ENCODE data around the gene HNRNPUL2. TPM values are rescaled to one million over a fixed set of nuclear protein-coding genes. Genes with fewer than 3 reads are reported as not detected.
"Not testable (repeated sequence)": the region's sequence is repeated elsewhere in the genome, so short reads cannot be mapped to it uniquely, and the experiment has no call there.

The HNRNPUL2 gene
- total RNA-seq, 2 donors from 2014 or later, result 54.0 to 60.1 TPM

GRCh38 chr11:62715150-62716130 is 11.8 kb downstream of the HNRNPUL2 start:
- no peaks in the 10 kb centered on the region for H3K9me3 Mint-ChIP-seq
- no peak for ATAC-seq (replicated peaks)
- peaks cover 50% of the 10 kb centered on the region for H3K4me1 Mint-ChIP-seq
- no peak overlapping the region for H3K4me3 Mint-ChIP-seq
- H3K27ac Mint-ChIP-seq, result peak overlapping the region; percentile 72
- peaks cover 100% of the 10 kb centered on the region for H3K36me3 Mint-ChIP-seq (ENCODE audit: low read depth)
- H3K27me3 Mint-ChIP-seq, result no peaks in the 10 kb centered on the region

- H3K4me3 Mint-ChIP-seq, result peak overlapping the region; percentile 59
- H3K9me3 Mint-ChIP-seq, result no peaks in the 10 kb centered on the region
- peak overlapping the region; percentile 72 for H3K27ac Mint-ChIP-seq
- H3K36me3 Mint-ChIP-seq (ENCODE audit: low read depth), result peaks cover 97% of the 10 kb centered on the region
- ATAC-seq (replicated peaks), result no peak
- peaks cover 46% of the 10 kb centered on the region for H3K4me1 Mint-ChIP-seq
- H3K27me3 Mint-ChIP-seq, result no peaks in the 10 kb centered on the region
These were observed 13.9 kb downstream of the HNRNPUL2 start for GRCh38 chr11:62713343-62713742.

GRCh38 chr11:62712861-62713260 is 14.4 kb downstream of the HNRNPUL2 start:
- Mint-ChIP-seq H3K27me3 (no peaks in the 10 kb centered on the region), H3K4me3 (peak overlapping the region; percentile 59), H3K27ac (peak overlapping the region; percentile 72), H3K36me3 (ENCODE audit: low read depth) (peaks cover 95% of the 10 kb centered on the region), H3K9me3 (no peaks in the 10 kb centered on the region), H3K4me1 (peaks cover 42% of the 10 kb centered on the region)
- no peak for ATAC-seq (replicated peaks)

DNA sequence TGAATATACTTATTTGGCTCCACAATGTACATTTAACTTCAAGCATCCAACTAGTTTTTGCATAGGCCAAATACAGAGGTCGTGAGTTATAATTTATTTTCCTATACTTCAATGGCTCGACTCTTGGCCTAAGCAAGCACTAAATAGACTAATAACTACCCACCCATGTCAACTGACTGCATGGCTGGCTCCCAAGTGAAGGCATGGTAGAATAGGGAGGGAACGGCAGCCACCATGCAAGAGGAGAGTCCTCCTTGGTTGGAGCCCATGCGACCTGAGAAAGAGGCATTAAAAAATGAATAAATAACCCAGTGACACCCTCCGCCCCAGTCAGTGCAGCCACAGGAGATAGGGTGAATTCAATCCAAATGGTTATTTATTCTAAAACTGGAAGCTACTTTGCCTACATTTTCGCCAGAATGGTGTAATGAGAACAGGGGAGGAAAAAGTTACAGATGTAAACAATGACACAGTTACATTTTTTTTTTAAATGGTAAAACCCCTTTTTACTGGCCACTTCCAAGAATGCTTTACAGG is 14.9 kb downstream of the HNRNPUL2 start:
- ATAC-seq (replicated peaks), result no peak
- Mint-ChIP-seq H3K9me3 (no peaks in the 10 kb centered on the region), H3K27ac (peak overlapping the region; percentile 72), H3K4me3 (peak overlapping the region; percentile 59), H3K27me3 (no peaks in the 10 kb centered on the region), H3K4me1 (peaks cover 40% of the 10 kb centered on the region), H3K36me3 (ENCODE audit: low read depth) (peaks cover 92% of the 10 kb centered on the region)

DNA sequence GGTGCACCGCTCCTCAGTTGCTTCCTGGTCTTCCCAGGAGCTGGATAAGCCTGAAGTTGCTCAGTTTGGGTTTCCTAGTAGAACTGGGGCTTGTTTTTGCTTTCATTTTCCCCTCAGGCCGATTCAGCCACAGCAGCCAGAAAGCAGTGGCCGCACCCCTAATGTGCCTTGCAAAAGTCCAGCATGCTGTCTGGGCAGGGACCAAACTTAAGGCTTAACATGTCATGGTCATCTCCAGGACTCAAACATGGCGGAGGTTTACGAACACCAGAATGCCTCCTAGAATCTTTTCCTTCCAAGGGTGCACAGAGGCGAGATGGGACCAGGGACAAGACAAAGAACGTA is 17.3 kb downstream of the HNRNPUL2 start:
- H3K4me3 Mint-ChIP-seq, result peak overlapping the region; percentile 97
- peaks cover 49% of the 10 kb centered on the region for H3K4me1 Mint-ChIP-seq
- no peaks in the 10 kb centered on the region for H3K9me3 Mint-ChIP-seq
- no peak for ATAC-seq (replicated peaks)
- H3K27me3 Mint-ChIP-seq, result no peaks in the 10 kb centered on the region
- peak overlapping the region; percentile 97 for H3K27ac Mint-ChIP-seq
- H3K36me3 Mint-ChIP-seq (ENCODE audit: low read depth), result peaks cover 69% of the 10 kb centered on the region

- Mint-ChIP-seq H3K4me3 (peak overlapping the region; percentile 97), H3K4me1 (peaks cover 44% of the 10 kb centered on the region), H3K9me3 (no peaks in the 10 kb centered on the region), H3K27ac (peak overlapping the region; percentile 97), H3K36me3 (ENCODE audit: low read depth) (peaks cover 63% of the 10 kb centered on the region), H3K27me3 (no peaks in the 10 kb centered on the region)
- ATAC-seq (replicated peaks), result peak; percentile 85
These were observed 17.8 kb downstream of the HNRNPUL2 start for GRCh38 chr11:62709247-62710000.

GRCh38 chr11:62708793-62709192 is 18.5 kb downstream of the HNRNPUL2 start:
- H3K4me3 Mint-ChIP-seq, result peak overlapping the region; percentile 97
- peaks cover 59% of the 10 kb centered on the region for H3K36me3 Mint-ChIP-seq (ENCODE audit: low read depth)
- H3K4me1 Mint-ChIP-seq, result peaks cover 38% of the 10 kb centered on the region
- no peaks in the 10 kb centered on the region for H3K9me3 Mint-ChIP-seq
- H3K27ac Mint-ChIP-seq, result peak overlapping the region; percentile 97
- H3K27me3 Mint-ChIP-seq, result no peaks in the 10 kb centered on the region
- ATAC-seq (replicated peaks), result peak; percentile 39

- Mint-ChIP-seq H3K4me3 (peak overlapping the region; percentile 97), H3K27ac (peak overlapping the region; percentile 97), H3K9me3 (no peaks in the 10 kb centered on the region), H3K4me1 (peaks cover 34% of the 10 kb centered on the region), H3K36me3 (ENCODE audit: low read depth) (peaks cover 57% of the 10 kb centered on the region), H3K27me3 (no peaks in the 10 kb centered on the region)
- ATAC-seq (replicated peaks), result no peak
These were observed 18.9 kb downstream of the HNRNPUL2 start for GRCh38 chr11:62708392-62708791.

GRCh38 chr11:62707277-62707861 is 19.9 kb downstream of the HNRNPUL2 start, which contains the start of the genes BSCL2 and GNG3:
Gene BSCL2 (minus strand): TSS chr11:62707424. CDS start chr11:62707195, 229 bp downstream.
Gene GNG3 (plus strand): TSS chr11:62707676. CDS start chr11:62708296, 620 bp downstream.
- peaks cover 51% of the 10 kb centered on the region for H3K36me3 Mint-ChIP-seq (ENCODE audit: low read depth)
- H3K4me1 Mint-ChIP-seq, result peaks cover 30% of the 10 kb centered on the region
- H3K9me3 Mint-ChIP-seq, result no peaks in the 10 kb centered on the region
- no peak for ATAC-seq (replicated peaks)
- no peaks in the 10 kb centered on the region for H3K27me3 Mint-ChIP-seq
- H3K4me3 Mint-ChIP-seq, result peak within 1 kb of the TSS; percentile 97
- H3K27ac Mint-ChIP-seq, result peak within 1 kb of the TSS; percentile 97

- H3K4me3 Mint-ChIP-seq, result peak overlapping the region; percentile 80
- H3K27me3 Mint-ChIP-seq, result no peaks in the 10 kb centered on the region
- no peaks in the 10 kb centered on the region for H3K9me3 Mint-ChIP-seq
- ATAC-seq (replicated peaks), result no peak
- H3K36me3 Mint-ChIP-seq (ENCODE audit: low read depth), result peaks cover 51% of the 10 kb centered on the region
- peaks cover 30% of the 10 kb centered on the region for H3K4me1 Mint-ChIP-seq
- H3K27ac Mint-ChIP-seq, result no peak overlapping the region
These were observed 20.4 kb downstream of the HNRNPUL2 start for GRCh38 chr11:62706850-62707247.

DNA sequence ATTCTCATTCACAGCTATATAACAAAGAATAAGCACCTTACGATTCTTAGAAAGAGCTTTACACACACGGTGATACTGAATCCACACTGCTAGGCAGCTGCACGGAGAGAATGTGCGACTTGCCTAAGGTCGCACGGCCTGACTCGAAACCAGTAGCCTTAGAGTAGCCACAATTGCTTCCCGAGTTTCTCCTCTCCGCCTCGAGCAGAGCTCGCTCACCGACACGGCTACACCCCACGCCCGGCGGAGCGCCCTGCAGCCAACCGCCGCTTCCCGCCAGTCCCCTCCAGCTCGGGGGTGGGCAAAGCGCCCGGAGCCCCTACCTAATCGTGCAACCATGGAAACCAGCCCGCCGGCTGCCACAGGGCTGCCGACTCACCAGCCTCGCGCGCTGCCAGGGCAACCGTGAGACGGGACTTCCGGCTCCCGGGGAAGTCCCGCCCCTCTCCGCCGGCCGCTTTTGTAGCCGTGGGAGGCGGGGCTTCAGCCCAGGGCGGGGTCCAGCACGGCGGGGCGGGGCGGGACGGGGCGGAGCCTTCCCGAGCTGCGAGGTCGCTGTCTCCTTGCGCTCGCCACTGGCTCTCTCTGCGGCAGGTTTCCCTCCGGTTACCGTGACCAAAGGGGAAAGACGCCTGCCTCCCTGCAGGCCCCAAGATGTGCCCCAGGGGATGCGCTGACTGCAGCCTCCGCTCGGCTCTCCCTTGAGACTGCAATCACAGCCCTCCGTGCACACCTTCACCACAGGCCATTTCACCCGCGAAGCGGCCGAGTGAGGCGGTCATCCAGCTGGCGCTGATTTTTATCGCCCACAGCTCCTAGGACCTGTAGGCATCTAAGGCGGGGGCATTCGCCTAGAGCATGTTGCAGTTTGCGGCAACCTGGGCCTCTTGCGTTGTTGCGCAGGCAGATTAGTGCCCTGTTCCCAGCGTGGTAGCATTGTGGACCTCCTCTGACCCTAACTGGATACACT is 21.1 kb downstream of the HNRNPUL2 start:
- H3K36me3 Mint-ChIP-seq (ENCODE audit: low read depth), result peaks cover 51% of the 10 kb centered on the region
- peaks cover 30% of the 10 kb centered on the region for H3K4me1 Mint-ChIP-seq
- H3K27me3 Mint-ChIP-seq, result no peaks in the 10 kb centered on the region
- peak overlapping the region; percentile 46 for H3K27ac Mint-ChIP-seq
- no peaks in the 10 kb centered on the region for H3K9me3 Mint-ChIP-seq
- H3K4me3 Mint-ChIP-seq, result peak overlapping the region; percentile 80
- peak; percentile 77 for ATAC-seq (replicated peaks)

DNA sequence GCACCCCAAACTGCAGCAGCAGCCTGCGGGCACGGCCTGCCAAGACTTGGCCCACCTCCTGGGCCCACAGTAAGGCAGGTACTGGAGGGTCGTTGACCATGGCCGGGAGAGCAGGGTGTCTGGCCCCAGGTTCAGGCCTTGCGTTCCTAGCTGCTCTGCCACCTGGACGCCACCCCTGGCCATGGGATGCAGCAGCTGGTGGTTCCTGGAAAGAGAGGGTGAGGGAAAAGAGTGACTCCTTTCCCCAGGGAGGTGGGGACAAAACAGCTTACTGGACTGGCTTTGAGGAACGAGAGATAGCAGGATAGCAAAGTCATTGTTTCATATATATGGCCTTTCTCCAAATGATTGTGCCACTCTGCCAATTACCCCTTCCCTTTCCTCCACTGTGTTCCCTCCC is 21.8 kb downstream of the HNRNPUL2 start:
- peak overlapping the region; percentile 46 for H3K27ac Mint-ChIP-seq

GRCh38 chr11:62703921-62704320 is 23.3 kb downstream of the HNRNPUL2 start:
- Mint-ChIP-seq H3K4me1 (peaks cover 26% of the 10 kb centered on the region), H3K36me3 (ENCODE audit: low read depth) (peaks cover 39% of the 10 kb centered on the region)
- H3K27me3 Mint-ChIP-seq; H3K9me3 Mint-ChIP-seq; ATAC-seq (replicated peaks); H3K4me3 Mint-ChIP-seq; H3K27ac Mint-ChIP-seq: not testable (repeated sequence)

More for the DNA sequence above, 21.8 kb downstream of the HNRNPUL2 start:
- no peaks in the 10 kb centered on the region for H3K27me3 Mint-ChIP-seq
- no peak for ATAC-seq (replicated peaks)
- peaks cover 30% of the 10 kb centered on the region for H3K4me1 Mint-ChIP-seq
- H3K4me3 Mint-ChIP-seq, result peak overlapping the region; percentile 80
- peaks cover 50% of the 10 kb centered on the region for H3K36me3 Mint-ChIP-seq (ENCODE audit: low read depth)
- no peaks in the 10 kb centered on the region for H3K9me3 Mint-ChIP-seq
